HCT116 (cell line): ENCODE measurements around the gene UBE3C. TPM values are rescaled to one million over a fixed set of nuclear protein-coding genes. Genes with fewer than 3 reads are reported as not detected.

Experiments
- ATAC-seq: fragments of 200-7000 bp; cut with Tn5 transposase; 2 replicates; pipeline ENCODE4 v1.9.1; 2020; ENCODE audit warnings: mild to moderate bottlenecking, moderate library complexity
- BruUV-seq: library from RNA; stranded (reverse); fragments of 400-500 nt; replicated peaks from 2 replicates; lab custom pipeline; 2021; lab: Mats Ljungman, UMichigan
- CTCF ChIA-PET: fragments of 300-600 bp; sonication (Branson Sonifier 250); formaldehyde crosslinking; loops from one replicate; lab custom pipeline; 2021; ENCODE audit warnings: antibody characterized with exemption; lab: Charles Lee
- POLR2A ChIA-PET: fragments of 300-600, 350-600 bp; sonication (Branson Sonifier 250); formaldehyde crosslinking; loops from one replicate; lab custom pipeline; 2021; ENCODE audit warnings: antibody characterized with exemption; lab: Charles Lee
- RAD21 ChIA-PET, 2 experiments: fragments of 300-600 bp; sonication (Branson Sonifier 250); formaldehyde crosslinking; loops; one replicate each; lab custom pipeline; 2023; ENCODE audit warnings: low total read pairs in 2 of 2; ENCODE audit not compliant: uncharacterized antibody in 2 of 2, unreplicated experiment in 2 of 2, low non-redundant PET in 1 of 2; lab: Charles Lee
- DNase-seq: peaks from one replicate; pipeline ENCODE4 v3.0.0-alpha.2; 2010; ENCODE audit warnings: low read depth, low spot score
- H2AFZ ChIP-seq: fragments of 200-600 bp; shearing (Covaris generic), sonication (generic); 2 replicates; pipeline ENCODE4 v1.6.1; 2017; ENCODE audit warnings: low read depth, mixed run types, mixed read lengths, antibody characterized with exemption, low read length; ENCODE audit not compliant: poor library complexity, severe bottlenecking
- H3K27ac ChIP-seq: 2 replicates; pipeline ENCODE4 v1.5.1; 2012; ENCODE audit warnings: low read depth, low read length
- H3K27me3 ChIP-seq: fragments of 200-600 bp; sonication (generic); 2 replicates; pipeline ENCODE4 v1.6.1; 2016; ENCODE audit warnings: mixed run types, low read length, mixed read lengths; ENCODE audit not compliant: insufficient read depth
- H3K36me3 ChIP-seq, 2 experiments: fragments of 200-500 bp in 1 of 2; fragments of 200-600 bp in 1 of 2; sonication (Bioruptor generic) in 1 of 2; sonication (generic) in 1 of 2; 2 replicates each; pipeline versions ENCODE4 v1.5.1 to v1.6.1; 2014 to 2016; ENCODE audit warnings: low read length in 2 of 2, inconsistent platforms in 1 of 2, mixed read lengths in 1 of 2, mixed run types in 1 of 2; ENCODE audit not compliant: insufficient read depth in 2 of 2, control insufficient read depth in 1 of 2
- H3K4me1 ChIP-seq, 2 experiments: fragments of 200-600 bp in 1 of 2; sonication (generic) in 1 of 2; 2 replicates each; pipeline versions ENCODE4 v1.5.1 to v1.6.1; 2012 to 2017; ENCODE audit warnings: low read length in 2 of 2, inconsistent platforms in 1 of 2, mild to moderate bottlenecking in 1 of 2, mixed read lengths in 1 of 2, mixed run types in 1 of 2, moderate library complexity in 1 of 2; ENCODE audit not compliant: insufficient read depth in 2 of 2, control insufficient read depth in 1 of 2
- H3K4me2 ChIP-seq: fragments of 200-600 bp; sonication (generic); 2 replicates; pipeline ENCODE4 v1.6.1; 2017; ENCODE audit warnings: mixed run types, low read length, mixed read lengths
- H3K4me3 ChIP-seq, 2 experiments: fragments of 200-600 bp in 1 of 2; sonication (generic) in 1 of 2; replicated peaks in 1 of 2; 2 replicates each; pipeline ENCODE4 v1.5.1; 2011 to 2016; ENCODE audit warnings: low read length in 2 of 2, control low read depth in 1 of 2, low read depth in 1 of 2, mild to moderate bottlenecking in 1 of 2, mixed read lengths in 1 of 2, mixed run types in 1 of 2
- H3K79me2 ChIP-seq: fragments of 200-600 bp; sonication (generic); 2 replicates; pipeline ENCODE4 v1.6.1; 2017; ENCODE audit warnings: mild to moderate bottlenecking, mixed run types, low read length, moderate library complexity, mixed read lengths; ENCODE audit not compliant: insufficient read depth
- H3K9ac ChIP-seq: fragments of 200-600 bp; sonication (generic); 2 replicates; pipeline ENCODE4 v1.6.1; 2016; ENCODE audit warnings: low read length, mixed read lengths
- H3K9me2 ChIP-seq: fragments of 200-600 bp; sonication (generic), shearing (Covaris generic); 2 replicates; pipeline ENCODE4 v1.6.1; 2017; ENCODE audit warnings: mixed run types, mild to moderate bottlenecking, moderate library complexity; ENCODE audit not compliant: insufficient read depth
- H3K9me3 ChIP-seq, 2 experiments: fragments of 200-500 bp in 1 of 2; fragments of 200-600 bp in 1 of 2; sonication (Bioruptor generic) in 1 of 2; sonication (generic) in 1 of 2; 2 replicates each; pipeline ENCODE4 v1.6.1; 2014 to 2017; ENCODE audit warnings: low read length in 2 of 2, mixed read lengths in 2 of 2, inconsistent platforms in 1 of 2, low read depth in 1 of 2, mild to moderate bottlenecking in 1 of 2, mixed run types in 1 of 2, moderate library complexity in 1 of 2; ENCODE audit not compliant: control insufficient read depth in 1 of 2, insufficient read depth in 1 of 2
- H4K20me1 ChIP-seq: fragments of 200-600 bp; sonication (generic), shearing (Covaris generic); 2 replicates; pipeline ENCODE4 v1.6.1; 2017; ENCODE audit warnings: mixed run types, mild to moderate bottlenecking, moderate library complexity; ENCODE audit not compliant: insufficient read depth
- CBX3 ChIP-seq: IDR thresholded peaks from 2 replicates; pipeline ENCODE4 v1.6.1; 2012; ENCODE audit warnings: low read depth
- EGR1 ChIP-seq: IDR thresholded peaks from 2 replicates; pipeline ENCODE4 v1.6.1; 2012; ENCODE audit warnings: low read depth
- EZH2phosphoT487 ChIP-seq: fragments of 200-600 bp; IDR thresholded peaks from 2 replicates; pipeline ENCODE4 v1.6.1; 2018; ENCODE audit warnings: antibody characterized with exemption, borderline replicate concordance
- POLR2A ChIP-seq: IDR thresholded peaks from 2 replicates; pipeline ENCODE4 v1.7.0; 2011; ENCODE audit warnings: borderline replicate concordance; ENCODE audit not compliant: insufficient read depth, insufficient read length; ENCODE audit errors: extremely low read depth
- RAD21 ChIP-seq: IDR thresholded peaks from 2 replicates; pipeline ENCODE4 v1.6.1; 2012; ENCODE audit warnings: low read depth, mild to moderate bottlenecking
- REST ChIP-seq: IDR thresholded peaks from 2 replicates; pipeline ENCODE4 v1.6.1; 2012; ENCODE audit warnings: low read depth
- SRF ChIP-seq: IDR thresholded peaks from 2 replicates; pipeline ENCODE4 v1.6.1; 2012; ENCODE audit warnings: low read depth
- YY1 ChIP-seq: IDR thresholded peaks from 2 replicates; pipeline ENCODE4 v1.6.1; 2011; ENCODE audit warnings: low read length, low read depth, moderate library complexity, mild to moderate bottlenecking; ENCODE audit not compliant: insufficient replicate concordance; ENCODE audit errors: extremely low read depth
- ZBTB33 ChIP-seq: IDR thresholded peaks from 2 replicates; pipeline ENCODE4 v1.6.1; 2011; ENCODE audit warnings: mild to moderate bottlenecking, low read length, moderate library complexity; ENCODE audit not compliant: insufficient replicate concordance; ENCODE audit errors: extremely low read depth
- intact Hi-C: fragments of 100-400 bp; cut with micrococcal nuclease; formaldehyde crosslinking; loops from 2 replicates; pipeline ENCODE4 v1.10.0; 2022
- total RNA-seq: library from RNA; stranded (reverse); gene quantifications from one replicate; pipeline ENCODE4 v1.2.1, GENCODE V29; 2021; ENCODE audit not compliant: unreplicated experiment
- TF ChIP-seq, protein P1 (sequence below): IDR thresholded peaks from 2 replicates; pipeline ENCODE4 v1.6.1; 2012
- TF ChIP-seq, protein P2 (sequence below), 3 experiments: fragments of 200-600 bp in 1 of 3; sonication (generic) in 1 of 3; IDR thresholded peaks in 2 of 3; conservative IDR thresholded peaks in 1 of 3; 2 replicates each; pipeline ENCODE4 v1.5.1; 2012 to 2017; ENCODE audit warnings: low read depth in 2 of 3, low read length in 2 of 3, antibody characterized with exemption in 1 of 3, borderline replicate concordance in 1 of 3, control low read depth in 1 of 3, mild to moderate bottlenecking in 1 of 3, mixed read lengths in 1 of 3, mixed run types in 1 of 3, moderate library complexity in 1 of 3; ENCODE audit not compliant: insufficient read depth in 1 of 3

The UBE3C gene
- total RNA-seq, 1 experiment from 2014 or later, result 68.3 TPM

GRCh38 chr7:157233677-157234076 is 95.0 kb downstream of the UBE3C start:
- ChIA-PET RAD21 (no interaction called here), POLR2A (no interaction called here), CTCF (no interaction called here)
- Histone ChIP-seq H3K36me3 (peaks cover 3 to 29% of the 10 kb centered on the region in 2 experiments), H3K9me2 (no peaks in the 10 kb centered on the region), H3K9me3 (no peaks in the 10 kb centered on the region), H3K4me3 (no peak overlapping the region), H3K4me1 (no peaks in the 10 kb centered on the region), H3K79me2 (peaks cover 31% of the 10 kb centered on the region), H3K4me2 (no peak overlapping the region), H4K20me1 (peaks cover 8% of the 10 kb centered on the region; the same call in 1 of the 2 replicates), H3K27ac (no peak overlapping the region), H2AFZ (no peak overlapping the region), H3K27me3 (no peaks in the 10 kb centered on the region), H3K9ac (no peak overlapping the region)
- no peak for ATAC-seq
- no TSS peak for BruUV-seq
- DNase-seq, result no peak
- TF ChIP-seq RAD21 (no peak), YY1 (no peak), CBX3 (no peak), ZBTB33 (no peak), REST (no peak), EZH2phosphoT487 (no peak), SRF (no peak), EGR1 (no peak), POLR2A (no peak)
- TF ChIP-seq, protein P1, sequence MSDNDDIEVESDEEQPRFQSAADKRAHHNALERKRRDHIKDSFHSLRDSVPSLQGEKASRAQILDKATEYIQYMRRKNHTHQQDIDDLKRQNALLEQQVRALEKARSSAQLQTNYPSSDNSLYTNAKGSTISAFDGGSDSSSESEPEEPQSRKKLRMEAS, result no peak
- TF ChIP-seq, protein P2, sequence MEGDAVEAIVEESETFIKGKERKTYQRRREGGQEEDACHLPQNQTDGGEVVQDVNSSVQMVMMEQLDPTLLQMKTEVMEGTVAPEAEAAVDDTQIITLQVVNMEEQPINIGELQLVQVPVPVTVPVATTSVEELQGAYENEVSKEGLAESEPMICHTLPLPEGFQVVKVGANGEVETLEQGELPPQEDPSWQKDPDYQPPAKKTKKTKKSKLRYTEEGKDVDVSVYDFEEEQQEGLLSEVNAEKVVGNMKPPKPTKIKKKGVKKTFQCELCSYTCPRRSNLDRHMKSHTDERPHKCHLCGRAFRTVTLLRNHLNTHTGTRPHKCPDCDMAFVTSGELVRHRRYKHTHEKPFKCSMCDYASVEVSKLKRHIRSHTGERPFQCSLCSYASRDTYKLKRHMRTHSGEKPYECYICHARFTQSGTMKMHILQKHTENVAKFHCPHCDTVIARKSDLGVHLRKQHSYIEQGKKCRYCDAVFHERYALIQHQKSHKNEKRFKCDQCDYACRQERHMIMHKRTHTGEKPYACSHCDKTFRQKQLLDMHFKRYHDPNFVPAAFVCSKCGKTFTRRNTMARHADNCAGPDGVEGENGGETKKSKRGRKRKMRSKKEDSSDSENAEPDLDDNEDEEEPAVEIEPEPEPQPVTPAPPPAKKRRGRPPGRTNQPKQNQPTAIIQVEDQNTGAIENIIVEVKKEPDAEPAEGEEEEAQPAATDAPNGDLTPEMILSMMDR (IDR thresholded peaks at IDR 0.05 in 2 of 3, conservative IDR thresholded peaks at IDR 0.05 in 1 of 3; ENCODE audit: borderline replicate concordance in 1 of 3, insufficient read depth in 1 of 3, low read depth in 2 of 3, low read length in 2 of 3), result no peak
- intact Hi-C loops, result no loop called here
